Measurements from ENCODE around the gene ENAH. TPM values are rescaled to one million over a fixed set of nuclear protein-coding genes. Genes with fewer than 3 reads are reported as not detected.
"Not testable (repeated sequence)": the region's sequence is repeated elsewhere in the genome, so short reads cannot be mapped to it uniquely, and the experiment has no call there.

ENAH gene
- total and polyA plus RNA-seq, 2 donors (not counting 1 experiment from before 2014, with no cell fraction given), result 85.0 to 210 TPM

DNA sequence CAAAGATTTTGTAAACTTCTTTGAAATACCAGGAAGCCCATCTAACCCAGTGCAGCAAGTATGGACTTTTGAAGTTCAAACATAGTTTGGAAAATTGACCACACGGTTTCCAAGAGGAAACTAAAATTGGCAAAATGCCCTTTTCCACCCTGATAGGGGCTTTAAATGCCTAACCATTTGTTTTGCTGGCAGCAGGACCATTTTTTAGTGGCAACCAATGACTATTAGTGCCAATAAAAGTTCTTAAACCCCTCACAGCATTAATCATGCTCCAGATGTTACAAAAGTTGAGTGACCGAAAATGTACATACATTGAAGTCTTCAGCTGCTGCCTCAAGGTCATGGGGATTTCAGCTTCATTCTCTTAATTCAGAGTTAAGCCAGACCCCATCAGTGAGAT, 46.4 kb upstream of the ENAH start:
- Histone ChIP-seq H3K4me2 (ENCODE audit: extremely low read depth, insufficient read depth, low read length) (no peak overlapping the region), H3K27me3 (ENCODE audit: control insufficient read depth, insufficient read depth, low read length) (no peaks in the 10 kb centered on the region), H3K27ac (ENCODE audit: insufficient read depth, low read length) (no peak overlapping the region), H2AFZ (ENCODE audit: low read length) (no peak overlapping the region), H3K4me1 (ENCODE audit: control insufficient read depth, extremely low read depth, insufficient read depth, low read length) (peaks cover 10% of the 10 kb centered on the region), H3K9ac (ENCODE audit: insufficient read depth, low read length) (no peak overlapping the region), H3K79me2 (ENCODE audit: control insufficient read depth, insufficient read depth, low read length) (no peaks in the 10 kb centered on the region), H3K9me3 (ENCODE audit: control insufficient read depth, insufficient read depth, low read depth, low read length) (no peaks in the 10 kb centered on the region), H3K36me3 (ENCODE audit: control insufficient read depth, insufficient read depth, low read length) (no peaks in the 10 kb centered on the region), H3K4me3 (replicated peaks in 1 of 4; ENCODE audit: control extremely low read depth in 1 of 4, insufficient read depth in 1 of 4, low read depth in 3 of 4, low read length in 4 of 4) (no peak overlapping the region), H4K20me1 (ENCODE audit: control insufficient read depth, extremely low read depth, insufficient read depth, low read length) (no peaks in the 10 kb centered on the region)
- DNase-seq (ENCODE audit: low read depth in 2 of 2), result peak in 1 of 2 donors; percentile 48
- TF ChIP-seq, protein P1, sequence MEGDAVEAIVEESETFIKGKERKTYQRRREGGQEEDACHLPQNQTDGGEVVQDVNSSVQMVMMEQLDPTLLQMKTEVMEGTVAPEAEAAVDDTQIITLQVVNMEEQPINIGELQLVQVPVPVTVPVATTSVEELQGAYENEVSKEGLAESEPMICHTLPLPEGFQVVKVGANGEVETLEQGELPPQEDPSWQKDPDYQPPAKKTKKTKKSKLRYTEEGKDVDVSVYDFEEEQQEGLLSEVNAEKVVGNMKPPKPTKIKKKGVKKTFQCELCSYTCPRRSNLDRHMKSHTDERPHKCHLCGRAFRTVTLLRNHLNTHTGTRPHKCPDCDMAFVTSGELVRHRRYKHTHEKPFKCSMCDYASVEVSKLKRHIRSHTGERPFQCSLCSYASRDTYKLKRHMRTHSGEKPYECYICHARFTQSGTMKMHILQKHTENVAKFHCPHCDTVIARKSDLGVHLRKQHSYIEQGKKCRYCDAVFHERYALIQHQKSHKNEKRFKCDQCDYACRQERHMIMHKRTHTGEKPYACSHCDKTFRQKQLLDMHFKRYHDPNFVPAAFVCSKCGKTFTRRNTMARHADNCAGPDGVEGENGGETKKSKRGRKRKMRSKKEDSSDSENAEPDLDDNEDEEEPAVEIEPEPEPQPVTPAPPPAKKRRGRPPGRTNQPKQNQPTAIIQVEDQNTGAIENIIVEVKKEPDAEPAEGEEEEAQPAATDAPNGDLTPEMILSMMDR (conservative IDR thresholded peaks at IDR 0.05 in 1 of 2, IDR thresholded peaks at IDR 0.05 in 1 of 2; ENCODE audit: low read depth in 1 of 2, low read length in 2 of 2), result no peak
- TF ChIP-seq EZH2 (IDR thresholded peaks at IDR 0.05; ENCODE audit: low read length, missing control alignments), result no peak

DNA sequence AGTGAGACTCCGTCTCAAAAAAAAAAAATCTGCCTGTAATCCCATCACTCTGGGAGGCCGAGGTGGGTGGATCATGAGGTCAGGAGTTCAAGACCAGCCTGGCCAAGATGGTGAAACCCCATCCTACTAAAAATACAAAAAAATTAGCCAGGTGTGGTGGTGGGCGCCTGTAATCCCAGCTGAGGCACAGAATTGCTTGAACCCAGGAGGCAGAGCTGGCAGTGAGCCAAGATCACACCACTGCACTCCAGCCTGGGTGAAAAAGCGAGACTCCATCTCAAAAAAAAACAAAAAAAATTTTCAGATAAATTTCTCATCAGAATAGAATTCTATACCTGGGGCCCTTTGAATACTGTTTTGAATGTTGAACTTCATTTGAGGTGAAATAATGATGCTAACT, 45.3 kb upstream of the ENAH start:
- not testable (repeated sequence) for H3K27me3 ChIP-seq (ENCODE audit: control insufficient read depth, insufficient read depth, low read length); H2AFZ ChIP-seq (ENCODE audit: low read length); H3K9me3 ChIP-seq (ENCODE audit: control insufficient read depth, insufficient read depth, low read depth, low read length); H3K9ac ChIP-seq (ENCODE audit: insufficient read depth, low read length); H3K4me2 ChIP-seq (ENCODE audit: extremely low read depth, insufficient read depth, low read length); H3K79me2 ChIP-seq (ENCODE audit: control insufficient read depth, insufficient read depth, low read length); H3K36me3 ChIP-seq (ENCODE audit: control insufficient read depth, insufficient read depth, low read length); H3K4me3 ChIP-seq (replicated peaks in 1 of 4; ENCODE audit: control extremely low read depth in 1 of 4, insufficient read depth in 1 of 4, low read depth in 3 of 4, low read length in 4 of 4); DNase-seq (ENCODE audit: low read depth in 2 of 2); H3K4me1 ChIP-seq (ENCODE audit: control insufficient read depth, extremely low read depth, insufficient read depth, low read length); H4K20me1 ChIP-seq (ENCODE audit: control insufficient read depth, extremely low read depth, insufficient read depth, low read length); H3K27ac ChIP-seq (ENCODE audit: insufficient read depth, low read length)

DNA sequence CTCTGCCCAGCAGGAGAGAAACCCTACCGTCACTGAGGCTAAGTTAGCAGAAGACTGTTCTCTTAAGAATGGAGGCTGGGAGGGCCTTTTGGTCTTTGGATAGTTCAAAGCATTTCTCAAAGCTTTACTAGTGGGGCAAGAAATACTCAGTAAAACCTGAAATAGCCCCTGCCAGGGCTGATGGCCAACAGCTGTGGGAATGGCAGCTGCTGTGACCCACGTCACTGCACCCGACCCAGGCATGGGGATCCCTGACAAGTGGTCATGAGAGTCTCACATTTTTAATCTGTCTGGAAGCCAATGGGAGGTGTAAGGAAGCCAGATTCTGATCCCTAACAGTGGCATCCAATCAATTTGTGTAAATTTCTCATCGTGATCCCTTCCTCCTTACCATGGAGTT, 44.5 kb upstream of the ENAH start:
- H3K27me3 ChIP-seq (ENCODE audit: control insufficient read depth, insufficient read depth, low read length), result no peaks in the 10 kb centered on the region
- peaks cover 10% of the 10 kb centered on the region for H3K4me1 ChIP-seq (ENCODE audit: control insufficient read depth, extremely low read depth, insufficient read depth, low read length)
- H4K20me1 ChIP-seq (ENCODE audit: control insufficient read depth, extremely low read depth, insufficient read depth, low read length), result no peaks in the 10 kb centered on the region
- no peak for DNase-seq (ENCODE audit: low read depth in 2 of 2)
- no peaks in the 10 kb centered on the region for H3K36me3 ChIP-seq (ENCODE audit: control insufficient read depth, insufficient read depth, low read length)
- TF ChIP-seq EZH2 (IDR thresholded peaks at IDR 0.05; ENCODE audit: low read length, missing control alignments), result no peak
- TF ChIP-seq, protein P1 (conservative IDR thresholded peaks at IDR 0.05 in 1 of 2, IDR thresholded peaks at IDR 0.05 in 1 of 2; ENCODE audit: low read depth in 1 of 2, low read length in 2 of 2), result no peak
- H3K79me2 ChIP-seq (ENCODE audit: control insufficient read depth, insufficient read depth, low read length), result no peaks in the 10 kb centered on the region
- no peak overlapping the region for H2AFZ ChIP-seq (ENCODE audit: low read length)
- H3K4me2 ChIP-seq (ENCODE audit: extremely low read depth, insufficient read depth, low read length), result no peak overlapping the region
- H3K4me3 ChIP-seq (replicated peaks in 1 of 4; ENCODE audit: control extremely low read depth in 1 of 4, insufficient read depth in 1 of 4, low read depth in 3 of 4, low read length in 4 of 4), result no peak overlapping the region
- H3K27ac ChIP-seq (ENCODE audit: insufficient read depth, low read length), result no peak overlapping the region
- no peak overlapping the region for H3K9ac ChIP-seq (ENCODE audit: insufficient read depth, low read length)
- H3K9me3 ChIP-seq (ENCODE audit: control insufficient read depth, insufficient read depth, low read depth, low read length), result no peaks in the 10 kb centered on the region

Measured in fibroblast of lung (primary cell).